HG02623 (cell line): ENCODE measurements around the gene SURF6.
"Not testable (repeated sequence)": the region's sequence is repeated elsewhere in the genome, so short reads cannot be mapped to it uniquely, and the experiment has no call there.

Experiments used
- ATAC-seq: cut with Tn5 transposase; IDR thresholded peaks from one replicate; pipeline ENCODE4 v1.9.1; 2021; ENCODE audit warnings: moderate library complexity; ENCODE audit not compliant: unreplicated experiment

The SURF6 gene

GRCh38 chr9:133348718-133349573 is 13.0 kb upstream of the SURF6 start:
- ATAC-seq: no peak

GRCh38 chr9:133347985-133348717 is 12.2 kb upstream of the SURF6 start, which contains the start of the genes MED22 and RPL7A:
TSS of gene MED22 (minus strand) at chr9:133348131. CDS start at chr9:133346662, 1,469 bp downstream.
TSS of gene RPL7A (plus strand) at chr9:133348218. CDS start at chr9:133348244, 26 bp downstream.
- peak; percentile 76 for ATAC-seq

GRCh38 chr9:133347515-133347984 is 11.6 kb upstream of the SURF6 start:
- ATAC-seq: peak; percentile 31

- no peak for ATAC-seq
These were observed 10.2 kb upstream of the SURF6 start for GRCh38 chr9:133346021-133346785.

- ATAC-seq: no peak
These were observed 9.6 kb upstream of the SURF6 start for GRCh38 chr9:133345596-133345995.

GRCh38 chr9:133344979-133345378 is 9.0 kb upstream of the SURF6 start:
- no peak for ATAC-seq

- no peak for ATAC-seq
These were observed 8.1 kb upstream of the SURF6 start for GRCh38 chr9:133344071-133344470.

- ATAC-seq: no peak
These were observed 6.6 kb upstream of the SURF6 start for GRCh38 chr9:133342570-133342969.

GRCh38 chr9:133342069-133342406 is 6.0 kb upstream of the SURF6 start:
- no peak for ATAC-seq

- ATAC-seq: no peak
These were observed 5.5 kb upstream of the SURF6 start for GRCh38 chr9:133341369-133342068.

GRCh38 chr9:133340916-133341315 is 4.9 kb upstream of the SURF6 start:
- no peak for ATAC-seq

- ATAC-seq: no peak
These were observed 4.3 kb upstream of the SURF6 start for GRCh38 chr9:133340256-133340655.

- no peak for ATAC-seq
These were observed 3.7 kb upstream of the SURF6 start for GRCh38 chr9:133339641-133340040.

- not testable (repeated sequence) for ATAC-seq
These were observed 1.1 kb downstream of the SURF6 start for GRCh38 chr9:133334888-133335287.

GRCh38 chr9:133334161-133334560 is 1.8 kb downstream of the SURF6 start:
- no peak for ATAC-seq

- ATAC-seq: no peak
These were observed 2.4 kb downstream of the SURF6 start for GRCh38 chr9:133333566-133333965.

- ATAC-seq: no peak
These were observed 3.0 kb downstream of the SURF6 start for GRCh38 chr9:133333011-133333410.

GRCh38 chr9:133332381-133332730 is 3.6 kb downstream of the SURF6 start:
- no peak for ATAC-seq

- ATAC-seq: no peak
These were observed 4.2 kb downstream of the SURF6 start for GRCh38 chr9:133331641-133332380.

- ATAC-seq: no peak
These were observed 4.8 kb downstream of the SURF6 start for GRCh38 chr9:133331221-133331620.
